ENCODE data around the gene DZANK1.
"Not testable (repeated sequence)": the region's sequence is repeated elsewhere in the genome, so short reads cannot be mapped to it uniquely, and the experiment has no call there.

The DZANK1 gene

GRCh38 chr20:18380908-18381529 is 85.8 kb downstream of the DZANK1 start:
- no peak overlapping the region for H3K4me3 ChIP-seq (ENCODE audit: low read depth, low read length)
- no peaks in the 10 kb centered on the region for H3K9me3 ChIP-seq
- H3K36me3 ChIP-seq: no peaks in the 10 kb centered on the region
- H3K27me3 ChIP-seq: peaks cover 9% of the 10 kb centered on the region
- DNase-seq: no peak
- TF ChIP-seq, protein P1, sequence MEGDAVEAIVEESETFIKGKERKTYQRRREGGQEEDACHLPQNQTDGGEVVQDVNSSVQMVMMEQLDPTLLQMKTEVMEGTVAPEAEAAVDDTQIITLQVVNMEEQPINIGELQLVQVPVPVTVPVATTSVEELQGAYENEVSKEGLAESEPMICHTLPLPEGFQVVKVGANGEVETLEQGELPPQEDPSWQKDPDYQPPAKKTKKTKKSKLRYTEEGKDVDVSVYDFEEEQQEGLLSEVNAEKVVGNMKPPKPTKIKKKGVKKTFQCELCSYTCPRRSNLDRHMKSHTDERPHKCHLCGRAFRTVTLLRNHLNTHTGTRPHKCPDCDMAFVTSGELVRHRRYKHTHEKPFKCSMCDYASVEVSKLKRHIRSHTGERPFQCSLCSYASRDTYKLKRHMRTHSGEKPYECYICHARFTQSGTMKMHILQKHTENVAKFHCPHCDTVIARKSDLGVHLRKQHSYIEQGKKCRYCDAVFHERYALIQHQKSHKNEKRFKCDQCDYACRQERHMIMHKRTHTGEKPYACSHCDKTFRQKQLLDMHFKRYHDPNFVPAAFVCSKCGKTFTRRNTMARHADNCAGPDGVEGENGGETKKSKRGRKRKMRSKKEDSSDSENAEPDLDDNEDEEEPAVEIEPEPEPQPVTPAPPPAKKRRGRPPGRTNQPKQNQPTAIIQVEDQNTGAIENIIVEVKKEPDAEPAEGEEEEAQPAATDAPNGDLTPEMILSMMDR (IDR thresholded peaks at IDR 0.05; ENCODE audit: low read depth, low read length): peak; percentile 6; the same call in 1 of the 2 replicates
- H3K4me1 ChIP-seq: no peaks in the 10 kb centered on the region

DNA sequence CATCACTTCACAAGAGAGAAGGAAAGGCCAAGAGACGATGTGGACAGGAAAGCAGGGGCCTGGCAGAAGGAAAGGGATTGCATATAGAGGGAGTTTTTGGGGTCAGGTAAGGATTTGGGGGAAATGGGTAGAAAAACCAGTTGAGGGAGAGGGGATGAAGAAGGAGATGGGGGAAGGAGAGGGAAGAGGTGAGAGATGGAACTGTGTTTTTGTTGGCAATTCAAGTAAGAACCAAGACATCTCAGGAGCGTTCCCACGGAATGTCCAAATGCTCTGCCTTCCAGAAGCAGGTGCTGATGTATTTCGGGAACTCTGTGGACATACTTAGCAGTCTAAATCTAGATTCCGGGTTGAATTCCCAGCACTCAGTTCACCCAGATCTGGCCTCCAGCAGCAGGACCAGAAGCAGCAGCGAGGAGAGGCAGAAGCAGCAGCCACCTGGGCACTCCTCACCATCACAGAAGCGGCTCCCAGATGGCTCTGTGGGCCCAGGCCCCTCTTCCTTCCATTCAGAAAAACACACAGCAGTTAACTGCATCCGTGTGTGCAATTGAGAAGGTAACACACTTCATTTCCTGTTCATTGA is 88.8 kb downstream of the DZANK1 start:
- no peak for DNase-seq
- Histone ChIP-seq H3K27me3 (peaks cover 9% of the 10 kb centered on the region), H3K4me3 (ENCODE audit: low read depth, low read length) (no peak overlapping the region), H3K36me3 (no peaks in the 10 kb centered on the region), H3K9me3 (no peaks in the 10 kb centered on the region), H3K4me1 (no peaks in the 10 kb centered on the region)
- TF ChIP-seq, protein P1 (IDR thresholded peaks at IDR 0.05; ENCODE audit: low read depth, low read length): no peak

DNA sequence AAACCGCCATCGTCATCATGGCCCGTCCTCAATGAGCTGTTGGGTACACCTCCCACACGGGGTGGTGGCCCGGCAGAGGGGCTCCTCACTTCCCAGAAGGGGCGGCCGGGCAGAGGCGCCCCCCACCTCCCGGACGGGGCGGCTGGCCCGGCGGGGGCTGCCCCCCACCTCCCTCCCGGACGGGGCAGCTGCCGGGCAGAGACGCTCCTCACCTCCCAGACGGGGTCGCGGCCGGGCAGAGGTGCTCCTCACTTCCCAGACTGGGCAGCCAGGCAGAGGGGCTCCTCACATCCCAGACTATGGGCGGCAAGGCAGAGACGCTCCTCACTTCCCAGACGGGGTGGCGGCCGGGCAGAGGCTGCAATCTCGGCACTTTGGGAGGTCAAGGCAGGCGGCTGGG is 91.3 kb downstream of the DZANK1 start:
- DNase-seq; H3K4me1 ChIP-seq; H3K36me3 ChIP-seq; H3K9me3 ChIP-seq; H3K4me3 ChIP-seq (ENCODE audit: low read depth, low read length): not testable (repeated sequence)
- H3K27me3 ChIP-seq: peaks cover 13% of the 10 kb centered on the region

DNA sequence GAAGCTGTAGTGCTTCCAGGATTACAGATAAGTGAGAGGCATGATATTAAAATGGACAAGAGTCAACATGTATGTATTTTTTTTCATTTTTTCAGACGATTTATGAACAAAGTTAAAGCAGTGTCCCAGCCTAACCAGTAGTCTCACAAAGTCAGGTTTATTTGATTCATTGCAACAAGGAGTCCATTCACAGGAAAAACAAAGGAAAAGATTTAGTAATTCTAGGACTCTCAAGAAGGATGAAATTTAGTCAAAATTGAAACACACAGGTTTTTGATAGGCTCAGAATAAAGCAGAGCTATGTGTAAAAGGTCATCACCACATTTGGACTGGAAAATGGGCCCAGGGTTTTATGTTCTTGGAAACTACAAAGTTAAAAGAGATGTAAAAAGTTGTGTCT is 94.5 kb downstream of the DZANK1 start:
- DNase-seq: no peak
- Histone ChIP-seq H3K36me3 (no peaks in the 10 kb centered on the region), H3K27me3 (peaks cover 4% of the 10 kb centered on the region; the same call in 1 of the 2 replicates), H3K4me3 (ENCODE audit: low read depth, low read length) (no peak overlapping the region), H3K4me1 (no peaks in the 10 kb centered on the region), H3K9me3 (no peaks in the 10 kb centered on the region)
- TF ChIP-seq, protein P1 (IDR thresholded peaks at IDR 0.05; ENCODE audit: low read depth, low read length): no peak

GRCh38 chr20:18364768-18365167 is 102.1 kb downstream of the DZANK1 start:
- H3K9me3 ChIP-seq: no peaks in the 10 kb centered on the region
- TF ChIP-seq, protein P1 (IDR thresholded peaks at IDR 0.05; ENCODE audit: low read depth, low read length): no peak
- H3K4me1 ChIP-seq: no peaks in the 10 kb centered on the region
- DNase-seq: no peak
- no peaks in the 10 kb centered on the region; the same call in 1 of the 2 replicates for H3K27me3 ChIP-seq
- no peak overlapping the region for H3K4me3 ChIP-seq (ENCODE audit: low read depth, low read length)
- no peaks in the 10 kb centered on the region for H3K36me3 ChIP-seq

- H3K36me3 ChIP-seq: no peaks in the 10 kb centered on the region
- no peaks in the 10 kb centered on the region for H3K4me1 ChIP-seq
- DNase-seq: no peak
- no peaks in the 10 kb centered on the region for H3K9me3 ChIP-seq
- TF ChIP-seq, protein P1 (IDR thresholded peaks at IDR 0.05; ENCODE audit: low read depth, low read length): no peak
- peaks cover 4% of the 10 kb centered on the region; the same call in 1 of the 2 replicates for H3K27me3 ChIP-seq
- no peak overlapping the region for H3K4me3 ChIP-seq (ENCODE audit: low read depth, low read length)
Measured at GRCh38 chr20:18363708-18364107, 103.1 kb downstream of the DZANK1 start.
